Gastroesophageal sphincter (tissue), 4 donors: ENCODE data around the gene PHLDB2. TPM values are rescaled to one million over a fixed set of nuclear protein-coding genes. Genes with fewer than 3 reads are reported as not detected.
A peak's percentile ranks its signal among the peaks of the same experiment; 100 is the strongest.

Source experiments
- ATAC-seq: fragments of 150-250 bp; one replicate; pipeline ENCODE4 v1.9.1; 2016; ENCODE audit warnings: mild to moderate bottlenecking, moderate library complexity
- H3K27ac ChIP-seq, 4 donors: fragments of 200-600 bp; sonication (generic) in 3 of 4; 1 replicate in 3 of 4; 2 replicates in 1 of 4; pipeline ENCODE4 v1.5.1; 2016 to 2019
- H3K27me3 ChIP-seq: fragments of 200-600 bp; sonication (generic); one replicate; pipeline ENCODE4 v1.5.1; 2019
- H3K36me3 ChIP-seq, 2 donors: fragments of 200-600 bp; sonication (generic); one replicate each; pipeline ENCODE4 v1.5.1; 2019; ENCODE audit warnings: control low read depth in 1 of 2
- H3K4me1 ChIP-seq, 3 donors: fragments of 200-600 bp; sonication (generic); 1 replicate in 2 of 3; 2 replicates in 1 of 3; pipeline ENCODE4 v1.5.1; 2016 to 2019; ENCODE audit warnings: control low read depth in 2 of 3
- H3K4me3 ChIP-seq, 2 donors: fragments of 200-600 bp; sonication (generic); one replicate each; pipeline ENCODE4 v1.5.1; 2019; ENCODE audit warnings: mild to moderate bottlenecking in 1 of 2, moderate library complexity in 1 of 2
- H3K9me3 ChIP-seq, 3 donors: fragments of 200-600 bp; sonication (generic); one replicate each; pipeline ENCODE4 v1.5.1; 2017 to 2019; ENCODE audit warnings: control low read depth in 2 of 3
- EP300 ChIP-seq: sonication (generic); formaldehyde crosslinking; IDR thresholded peaks from one replicate; pipeline ENCODE4 v1.6.1; 2017; ENCODE audit warnings: antibody characterized with exemption, mild to moderate bottlenecking
- POLR2A ChIP-seq, 2 donors: fragments of 450-650 bp; IDR thresholded peaks; one replicate each; pipeline ENCODE4 v1.6.1; 2017; ENCODE audit warnings: antibody characterized with exemption in 2 of 2, mild to moderate bottlenecking in 2 of 2, moderate library complexity in 1 of 2
- POLR2AphosphoS5 ChIP-seq: sonication (generic); formaldehyde crosslinking; IDR thresholded peaks from one replicate; pipeline ENCODE4 v1.6.1; 2017; ENCODE audit warnings: antibody characterized with exemption
- WGBS, 2 donors: methylation state at CpG; one replicate each; pipeline ENCODE4 v1.1.5; 2018; ENCODE audit warnings: low coverage in 1 of 2; 5-methylcytosine and 5-hydroxymethylcytosine counted together
- total RNA-seq, 4 donors: library from RNA; depleted of rRNA; stranded (reverse); fragments of >200 nt; gene quantifications; one replicate each; pipeline ENCODE4 v1.1.0, GENCODE V29; 2016
- TF ChIP-seq, protein P1 (sequence below), 4 experiments: fragments of 200-600 bp in 2 of 4; fragments of 450-650 bp in 2 of 4; sonication (generic) in 1 of 4; IDR thresholded peaks; one replicate each; pipeline ENCODE4 v1.5.1; 2017 to 2019; ENCODE audit warnings: antibody characterized with exemption in 4 of 4, mild to moderate bottlenecking in 2 of 4, moderate library complexity in 2 of 4

Gene PHLDB2
- total RNA-seq, 4 donors from 2014 or later, result 52.1 to 115 (median 77.4) TPM

DNA sequence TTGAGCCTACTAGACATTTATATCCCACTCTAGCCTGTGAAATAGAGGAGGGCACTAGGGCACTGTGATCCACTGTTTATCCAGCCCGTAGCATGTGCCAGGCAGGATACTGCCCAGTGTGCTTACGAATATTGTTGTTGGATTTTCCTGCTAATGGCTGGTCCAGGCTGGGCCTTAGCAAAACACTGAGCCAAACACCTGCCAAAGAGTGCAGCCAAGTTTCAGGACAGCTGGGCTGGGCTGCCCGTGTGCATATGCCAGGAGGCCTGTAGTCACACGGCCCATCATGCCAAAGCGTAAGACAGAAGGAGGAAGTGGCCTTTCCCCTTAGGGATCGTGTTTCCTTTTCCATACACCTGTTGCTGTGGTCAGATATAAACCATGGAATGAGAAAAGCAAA, 65.2 kb downstream of the PHLDB2 start:
- peak; percentile 93 for TF ChIP-seq POLR2AphosphoS5
- TF ChIP-seq, protein P1, sequence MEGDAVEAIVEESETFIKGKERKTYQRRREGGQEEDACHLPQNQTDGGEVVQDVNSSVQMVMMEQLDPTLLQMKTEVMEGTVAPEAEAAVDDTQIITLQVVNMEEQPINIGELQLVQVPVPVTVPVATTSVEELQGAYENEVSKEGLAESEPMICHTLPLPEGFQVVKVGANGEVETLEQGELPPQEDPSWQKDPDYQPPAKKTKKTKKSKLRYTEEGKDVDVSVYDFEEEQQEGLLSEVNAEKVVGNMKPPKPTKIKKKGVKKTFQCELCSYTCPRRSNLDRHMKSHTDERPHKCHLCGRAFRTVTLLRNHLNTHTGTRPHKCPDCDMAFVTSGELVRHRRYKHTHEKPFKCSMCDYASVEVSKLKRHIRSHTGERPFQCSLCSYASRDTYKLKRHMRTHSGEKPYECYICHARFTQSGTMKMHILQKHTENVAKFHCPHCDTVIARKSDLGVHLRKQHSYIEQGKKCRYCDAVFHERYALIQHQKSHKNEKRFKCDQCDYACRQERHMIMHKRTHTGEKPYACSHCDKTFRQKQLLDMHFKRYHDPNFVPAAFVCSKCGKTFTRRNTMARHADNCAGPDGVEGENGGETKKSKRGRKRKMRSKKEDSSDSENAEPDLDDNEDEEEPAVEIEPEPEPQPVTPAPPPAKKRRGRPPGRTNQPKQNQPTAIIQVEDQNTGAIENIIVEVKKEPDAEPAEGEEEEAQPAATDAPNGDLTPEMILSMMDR (IDR thresholded peaks at IDR 0.05), result no peak
- ATAC-seq, result peak; percentile 91
- Histone ChIP-seq H3K4me1 (peaks cover 2 to 50% (median 12%) of the 10 kb centered on the region in 3 donors), H3K9me3 (no peaks in the 10 kb centered on the region), H3K4me3 (no peak overlapping the region), H3K36me3 (peaks cover 0 to 42% of the 10 kb centered on the region in 2 donors), H3K27ac (peak overlapping the region in 3 of 4 donors; percentile 51 to 66 (median 59)), H3K27me3 (no peaks in the 10 kb centered on the region)
- WGBS, 2 donors, result 22 to 60% methylated on average over 1 to 6 of the region's 6 CpGs

DNA sequence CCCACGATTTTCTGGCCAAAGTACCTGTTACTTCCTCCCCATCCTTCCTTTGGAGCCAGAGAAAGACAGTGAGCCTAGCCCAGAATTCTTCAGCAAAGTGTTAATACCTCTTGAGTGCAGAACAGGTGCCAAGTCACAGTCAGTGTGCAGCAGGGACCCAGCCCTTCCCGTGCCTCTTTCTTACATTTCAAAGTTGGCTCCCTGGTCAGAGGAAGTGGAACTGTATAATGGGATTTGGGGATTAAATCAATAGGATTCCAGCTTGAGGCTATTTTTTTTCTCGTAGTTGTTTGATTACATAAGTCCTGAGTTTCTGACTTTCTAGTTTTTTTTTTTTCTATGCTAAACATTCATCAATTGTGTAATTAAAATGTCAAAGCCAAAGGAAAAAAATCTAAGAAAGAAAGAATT, 67.2 kb downstream of the PHLDB2 start:
- TF ChIP-seq POLR2A (IDR thresholded peaks at IDR 0.05) (no peak), POLR2AphosphoS5 (no peak), EP300 (no peak)
- TF ChIP-seq, protein P1 (IDR thresholded peaks at IDR 0.05), result no peak
- no peaks in the 10 kb centered on the region for H3K9me3 ChIP-seq
- H3K4me3 ChIP-seq, result no peak overlapping the region
- peaks cover 0 to 28% of the 10 kb centered on the region in 2 donors for H3K36me3 ChIP-seq
- no peak overlapping the region for H3K27ac ChIP-seq
- ATAC-seq, result no peak
- H3K4me1 ChIP-seq, result peaks cover 2 to 37% (median 12%) of the 10 kb centered on the region in 3 donors
- WGBS, 2 donors, result 12 to 20% methylated on average over 3 of the region's 3 CpGs
- H3K27me3 ChIP-seq, result no peaks in the 10 kb centered on the region

GRCh38 chr3:111928613-111929012, 69.5 kb downstream of the PHLDB2 start:
- Histone ChIP-seq H3K36me3 (peaks cover 0 to 26% of the 10 kb centered on the region in 2 donors), H3K4me1 (peaks cover 2 to 36% (median 10%) of the 10 kb centered on the region in 3 donors), H3K9me3 (no peaks in the 10 kb centered on the region), H3K4me3 (no peak overlapping the region), H3K27me3 (no peaks in the 10 kb centered on the region), H3K27ac (no peak overlapping the region)
- TF ChIP-seq POLR2AphosphoS5, result no peak
- TF ChIP-seq, protein P1 (IDR thresholded peaks at IDR 0.05), result no peak
- no peak for TF ChIP-seq EP300
- no peak for TF ChIP-seq POLR2A (IDR thresholded peaks at IDR 0.05)
- 39 to 58% methylated on average over 2 of the region's 2 CpGs for WGBS, 2 donors
- ATAC-seq, result no peak

- no peak for ATAC-seq
- H3K4me3 ChIP-seq, result no peak overlapping the region
- H3K27ac ChIP-seq, result no peak overlapping the region
- no peaks in the 10 kb centered on the region for H3K27me3 ChIP-seq
- no peak for TF ChIP-seq EP300
- no peak for TF ChIP-seq POLR2A (IDR thresholded peaks at IDR 0.05)
- TF ChIP-seq POLR2AphosphoS5, result no peak
- TF ChIP-seq, protein P1 (IDR thresholded peaks at IDR 0.05), result no peak
- peaks cover 0 to 27% (median 1%) of the 10 kb centered on the region in 3 donors for H3K4me1 ChIP-seq
- no peaks in the 10 kb centered on the region for H3K9me3 ChIP-seq
- H3K36me3 ChIP-seq, result peaks cover 0 to 26% of the 10 kb centered on the region in 2 donors
- 73 to 88% methylated on average over 2 of the region's 2 CpGs for whole genome bisulfite sequencing, 2 donors
Measured at GRCh38 chr3:111929484-111929883, 70.4 kb downstream of the PHLDB2 start.

- ATAC-seq, result no peak
Measured at GRCh38 chr3:111932946-111933345, 73.9 kb downstream of the PHLDB2 start.

More at GRCh38 chr3:111932946-111933345, 73.9 kb downstream of the PHLDB2 start:
- Histone ChIP-seq H3K36me3 (peaks cover 0 to 12% of the 10 kb centered on the region in 2 donors), H3K4me1 (peaks cover 0 to 17% (median 0%) of the 10 kb centered on the region in 3 donors), H3K9me3 (no peaks in the 10 kb centered on the region), H3K4me3 (no peak overlapping the region), H3K27me3 (no peaks in the 10 kb centered on the region), H3K27ac (no peak overlapping the region)
- 43 to 49% methylated on average over 2 to 3 of the region's 3 CpGs for WGBS, 2 donors
- TF ChIP-seq POLR2AphosphoS5 (no peak), EP300 (no peak), POLR2A (IDR thresholded peaks at IDR 0.05) (no peak)
- TF ChIP-seq, protein P1 (IDR thresholded peaks at IDR 0.05), result no peak
